ENCODE measurements around the gene CFAP43. TPM values are rescaled to one million over a fixed set of nuclear protein-coding genes. Genes with fewer than 3 reads are reported as not detected.

Gene CFAP43
- total RNA-seq, 2 experiments from 2014 or later: not detected

DNA sequence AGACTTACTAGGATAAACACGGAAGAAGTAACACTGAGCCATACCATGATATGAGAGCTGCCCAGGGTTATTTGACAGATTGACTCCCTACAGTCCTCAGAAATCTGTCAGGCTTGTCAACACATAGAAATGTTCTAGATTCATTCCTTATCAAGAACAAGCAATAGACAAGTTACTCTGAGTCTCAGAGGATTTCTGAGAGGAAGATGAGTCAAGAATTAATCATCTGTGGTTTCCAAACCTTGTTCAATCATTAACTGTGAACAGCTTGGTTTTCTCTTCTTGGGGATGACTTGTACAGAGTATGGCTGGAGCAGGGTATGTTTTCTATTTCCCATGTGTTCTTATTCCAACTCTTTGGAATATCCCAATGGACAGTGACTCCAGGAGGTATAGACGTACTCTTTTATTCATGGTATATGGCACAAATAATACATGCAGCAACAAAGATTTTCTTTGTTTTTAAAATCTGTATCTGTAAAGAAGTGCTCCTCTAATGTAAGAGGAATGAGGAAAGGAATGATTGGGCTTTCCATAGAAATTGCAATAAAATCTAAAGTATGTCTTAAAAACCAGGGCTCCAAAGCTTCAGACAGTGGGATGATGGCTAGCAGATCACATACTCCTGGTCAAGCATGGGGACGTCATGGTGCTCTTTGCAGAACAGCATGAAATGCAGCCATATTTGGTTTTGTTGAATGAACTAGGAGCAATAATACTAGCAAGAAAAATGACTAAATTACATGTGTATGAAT is 122.1 kb downstream of the CFAP43 start:
- POLR2A ChIA-PET: interaction anchor here (0.6 to 3.0 kb wide), 2 partner anchors 11 to 144 kb away, joined by 4 to 8 read pairs; partner anchors contain the start of gene SFR1
- Histone ChIP-seq H3K9me3 (ENCODE audit: low read length) (no peaks in the 10 kb centered on the region), H4K20me1 (ENCODE audit: insufficient read depth, low read length) (no peaks in the 10 kb centered on the region), H3K4me2 (ENCODE audit: low read length) (no peak overlapping the region), H2AFZ (ENCODE audit: low read length) (no peak overlapping the region), H3K36me3 (ENCODE audit: insufficient read depth, low read length) (no peaks in the 10 kb centered on the region), H3K4me3 (ENCODE audit: low read depth, low read length, poor library complexity, severe bottlenecking) (no peak overlapping the region), H3K79me2 (ENCODE audit: insufficient read depth, low read depth, low read length) (no peaks in the 10 kb centered on the region), H3K4me1 (ENCODE audit: insufficient read depth, low read length, poor library complexity, severe bottlenecking) (peaks cover 6% of the 10 kb centered on the region), H3K27ac (ENCODE audit: low read depth, low read length, poor library complexity, severe bottlenecking) (no peak overlapping the region), H3K9me2 (ENCODE audit: insufficient read depth, low read length) (no peaks in the 10 kb centered on the region)
- BruUV-seq (replicated peaks): no TSS peak
- CTCF ChIA-PET (ENCODE audit: unreplicated experiment): no interaction called here
- no peak for DNase-seq (ENCODE audit: low spot score)
- TF ChIP-seq EZH2phosphoT487 (IDR thresholded peaks at IDR 0.05; ENCODE audit: borderline replicate concordance, low read depth, low read length): no peak
- TF ChIP-seq, protein P1, sequence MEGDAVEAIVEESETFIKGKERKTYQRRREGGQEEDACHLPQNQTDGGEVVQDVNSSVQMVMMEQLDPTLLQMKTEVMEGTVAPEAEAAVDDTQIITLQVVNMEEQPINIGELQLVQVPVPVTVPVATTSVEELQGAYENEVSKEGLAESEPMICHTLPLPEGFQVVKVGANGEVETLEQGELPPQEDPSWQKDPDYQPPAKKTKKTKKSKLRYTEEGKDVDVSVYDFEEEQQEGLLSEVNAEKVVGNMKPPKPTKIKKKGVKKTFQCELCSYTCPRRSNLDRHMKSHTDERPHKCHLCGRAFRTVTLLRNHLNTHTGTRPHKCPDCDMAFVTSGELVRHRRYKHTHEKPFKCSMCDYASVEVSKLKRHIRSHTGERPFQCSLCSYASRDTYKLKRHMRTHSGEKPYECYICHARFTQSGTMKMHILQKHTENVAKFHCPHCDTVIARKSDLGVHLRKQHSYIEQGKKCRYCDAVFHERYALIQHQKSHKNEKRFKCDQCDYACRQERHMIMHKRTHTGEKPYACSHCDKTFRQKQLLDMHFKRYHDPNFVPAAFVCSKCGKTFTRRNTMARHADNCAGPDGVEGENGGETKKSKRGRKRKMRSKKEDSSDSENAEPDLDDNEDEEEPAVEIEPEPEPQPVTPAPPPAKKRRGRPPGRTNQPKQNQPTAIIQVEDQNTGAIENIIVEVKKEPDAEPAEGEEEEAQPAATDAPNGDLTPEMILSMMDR (conservative IDR thresholded peaks at IDR 0.05; ENCODE audit: low read length): no peak
- intact Hi-C loops (cut with micrococcal nuclease; ENCODE audit: unreplicated experiment): no loop called here

DNA sequence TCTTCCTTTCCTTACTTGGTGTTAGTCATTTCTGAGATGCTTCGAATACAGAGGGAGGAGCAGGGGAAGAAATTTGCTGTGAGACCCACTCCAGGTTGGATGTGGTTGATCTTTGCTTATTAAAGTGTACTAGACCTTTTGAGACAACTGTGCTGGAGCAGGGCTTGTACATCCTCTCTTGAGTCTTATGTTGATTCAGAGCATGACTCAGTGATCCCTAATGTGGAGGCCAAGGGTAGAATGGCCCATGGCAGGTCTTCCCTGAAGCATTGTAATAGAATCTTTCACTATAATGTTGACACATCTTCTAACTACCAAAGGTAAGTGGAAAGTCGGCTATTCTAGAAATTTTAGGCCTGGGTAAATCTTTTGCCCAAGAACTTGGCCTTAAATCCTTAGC is 127.2 kb downstream of the CFAP43 start:
- no peak for TF ChIP-seq EZH2phosphoT487 (IDR thresholded peaks at IDR 0.05; ENCODE audit: borderline replicate concordance, low read depth, low read length)
- TF ChIP-seq, protein P1 (conservative IDR thresholded peaks at IDR 0.05; ENCODE audit: low read length): no peak
- no TSS peak for BruUV-seq (replicated peaks)
- POLR2A ChIA-PET: interaction anchor here (0.6 kb wide), 1 partner anchor 14 kb away, joined by 4 read pairs; no protein-coding TSS in a partner anchor
- no peaks in the 10 kb centered on the region for H3K79me2 ChIP-seq (ENCODE audit: insufficient read depth, low read depth, low read length)
- H3K9me2 ChIP-seq (ENCODE audit: insufficient read depth, low read length): no peaks in the 10 kb centered on the region
- H3K4me3 ChIP-seq (ENCODE audit: low read depth, low read length, poor library complexity, severe bottlenecking): no peak overlapping the region
- intact Hi-C loops (cut with micrococcal nuclease; ENCODE audit: unreplicated experiment): no loop called here
- H4K20me1 ChIP-seq (ENCODE audit: insufficient read depth, low read length): no peaks in the 10 kb centered on the region
- no peak for DNase-seq (ENCODE audit: low spot score)
- no peaks in the 10 kb centered on the region for H3K36me3 ChIP-seq (ENCODE audit: insufficient read depth, low read length)
- H2AFZ ChIP-seq (ENCODE audit: low read length): no peak overlapping the region
- CTCF ChIA-PET (ENCODE audit: unreplicated experiment): no interaction called here
- H3K27ac ChIP-seq (ENCODE audit: low read depth, low read length, poor library complexity, severe bottlenecking): no peak overlapping the region
- H3K4me1 ChIP-seq (ENCODE audit: insufficient read depth, low read length, poor library complexity, severe bottlenecking): no peaks in the 10 kb centered on the region
- no peaks in the 10 kb centered on the region for H3K9me3 ChIP-seq (ENCODE audit: low read length)
- H3K4me2 ChIP-seq (ENCODE audit: low read length): no peak overlapping the region

DNA sequence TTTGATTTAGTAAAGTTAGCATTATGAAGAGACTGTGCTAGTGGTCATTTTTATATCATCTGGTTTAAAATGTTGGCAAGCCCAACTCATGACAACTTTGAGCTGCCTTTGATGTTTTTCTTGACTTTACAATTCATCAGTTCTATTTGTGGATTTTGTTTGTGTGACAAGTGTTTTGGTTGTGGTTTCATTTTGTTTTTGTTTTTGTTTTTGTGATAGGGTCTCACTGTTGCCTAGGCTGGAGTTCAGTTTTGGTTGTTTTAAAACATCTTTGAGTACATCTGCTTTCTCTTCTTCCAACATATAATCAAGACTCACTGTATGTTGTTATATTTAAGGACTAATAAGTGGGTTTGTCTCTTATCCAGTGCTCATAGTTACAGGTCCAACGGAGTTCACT is 127.7 kb downstream of the CFAP43 start:
- Histone ChIP-seq H3K4me1 (ENCODE audit: insufficient read depth, low read length, poor library complexity, severe bottlenecking) (no peaks in the 10 kb centered on the region), H3K9me2 (ENCODE audit: insufficient read depth, low read length) (no peaks in the 10 kb centered on the region), H4K20me1 (ENCODE audit: insufficient read depth, low read length) (no peaks in the 10 kb centered on the region), H3K36me3 (ENCODE audit: insufficient read depth, low read length) (no peaks in the 10 kb centered on the region), H3K4me2 (ENCODE audit: low read length) (no peak overlapping the region), H3K4me3 (ENCODE audit: low read depth, low read length, poor library complexity, severe bottlenecking) (no peak overlapping the region), H3K79me2 (ENCODE audit: insufficient read depth, low read depth, low read length) (no peaks in the 10 kb centered on the region), H2AFZ (ENCODE audit: low read length) (no peak overlapping the region), H3K27ac (ENCODE audit: low read depth, low read length, poor library complexity, severe bottlenecking) (no peak overlapping the region), H3K9me3 (ENCODE audit: low read length) (no peaks in the 10 kb centered on the region)
- CTCF ChIA-PET (ENCODE audit: unreplicated experiment): no interaction called here
- intact Hi-C loops (cut with micrococcal nuclease; ENCODE audit: unreplicated experiment): no loop called here
- BruUV-seq (replicated peaks): no TSS peak
- POLR2A ChIA-PET: interaction anchor here (1.0 to 1.4 kb wide), 2 partner anchors 159 to 183 kb away, joined by 3 to 4 read pairs; no protein-coding TSS in a partner anchor
- no peak for DNase-seq (ENCODE audit: low spot score)
- TF ChIP-seq, protein P1 (conservative IDR thresholded peaks at IDR 0.05; ENCODE audit: low read length): no peak
- no peak for TF ChIP-seq EZH2phosphoT487 (IDR thresholded peaks at IDR 0.05; ENCODE audit: borderline replicate concordance, low read depth, low read length)

All from OCI-LY7 (cell line).